Effector memory CD4-positive, alpha-beta T cell (primary cell): ENCODE data around the gene LACTB.

Source experiments
- DNase-seq, 3 donors: peaks; one replicate each; pipeline ENCODE4 v3.0.0-alpha.2; 2020
- H3K27ac ChIP-seq: 2 replicates; pipeline ENCODE4 v1.7.0; 2013; ENCODE audit warnings: mild to moderate bottlenecking, low read length, moderate library complexity; ENCODE audit not compliant: insufficient read depth, poor library complexity, severe bottlenecking
- H3K27me3 ChIP-seq: replicated peaks from 2 replicates; pipeline ENCODE4 v1.7.0; 2013; ENCODE audit warnings: mild to moderate bottlenecking, low read length; ENCODE audit not compliant: insufficient read depth, control insufficient read depth, poor library complexity, severe bottlenecking
- H3K36me3 ChIP-seq: 2 replicates; pipeline ENCODE4 v1.7.0; 2013; ENCODE audit warnings: mild to moderate bottlenecking, low read length, moderate library complexity; ENCODE audit not compliant: control insufficient read depth, insufficient read depth
- H3K4me1 ChIP-seq: 2 replicates; pipeline ENCODE4 v1.7.0; 2013; ENCODE audit warnings: low read length, mild to moderate bottlenecking; ENCODE audit not compliant: control insufficient read depth, insufficient read depth, poor library complexity, severe bottlenecking
- H3K4me3 ChIP-seq: 2 replicates; pipeline ENCODE4 v1.7.0; 2013; ENCODE audit warnings: low read length, low read depth, mild to moderate bottlenecking; ENCODE audit not compliant: insufficient read depth, poor library complexity, severe bottlenecking
- H3K9me3 ChIP-seq: 2 replicates; pipeline ENCODE4 v1.7.0; 2013; ENCODE audit warnings: mild to moderate bottlenecking, low read length, moderate library complexity; ENCODE audit not compliant: control insufficient read depth

LACTB gene

GRCh38 chr15:63079947-63080626 lies 41.6 kb upstream of the LACTB start:
- Histone ChIP-seq H3K4me3 (no peak overlapping the region), H3K36me3 (no peaks in the 10 kb centered on the region), H3K27ac (no peak overlapping the region), H3K27me3 (no peaks in the 10 kb centered on the region), H3K4me1 (no peaks in the 10 kb centered on the region), H3K9me3 (no peaks in the 10 kb centered on the region)
- DNase-seq: no peak

- H3K27me3 ChIP-seq: no peaks in the 10 kb centered on the region
- DNase-seq: no peak
- no peaks in the 10 kb centered on the region for H3K9me3 ChIP-seq
- no peaks in the 10 kb centered on the region for H3K4me1 ChIP-seq
- no peak overlapping the region for H3K4me3 ChIP-seq
- H3K36me3 ChIP-seq: no peaks in the 10 kb centered on the region
- no peak overlapping the region for H3K27ac ChIP-seq
These were observed 40.9 kb upstream of the LACTB start for GRCh38 chr15:63080634-63081250.

- no peak overlapping the region for H3K27ac ChIP-seq
- no peak overlapping the region for H3K4me3 ChIP-seq
- H3K27me3 ChIP-seq: no peaks in the 10 kb centered on the region
- H3K36me3 ChIP-seq: no peaks in the 10 kb centered on the region
- no peaks in the 10 kb centered on the region for H3K4me1 ChIP-seq
- no peak for DNase-seq
- no peaks in the 10 kb centered on the region for H3K9me3 ChIP-seq
These were observed 39.3 kb upstream of the LACTB start for GRCh38 chr15:63082366-63082765.

GRCh38 chr15:63083044-63083443 lies 38.6 kb upstream of the LACTB start:
- no peaks in the 10 kb centered on the region for H3K4me1 ChIP-seq
- H3K27me3 ChIP-seq: no peaks in the 10 kb centered on the region
- no peak overlapping the region for H3K27ac ChIP-seq

GRCh38 chr15:63083541-63083940 lies 38.1 kb upstream of the LACTB start:
- H3K27ac ChIP-seq: no peak overlapping the region
- no peak for DNase-seq
- H3K4me1 ChIP-seq: no peaks in the 10 kb centered on the region
- no peaks in the 10 kb centered on the region for H3K27me3 ChIP-seq
- H3K9me3 ChIP-seq: no peaks in the 10 kb centered on the region
- no peak overlapping the region for H3K4me3 ChIP-seq
- no peaks in the 10 kb centered on the region for H3K36me3 ChIP-seq

More at GRCh38 chr15:63083044-63083443, 38.6 kb upstream of the LACTB start:
- no peaks in the 10 kb centered on the region for H3K9me3 ChIP-seq
- DNase-seq: no peak
- H3K4me3 ChIP-seq: no peak overlapping the region
- H3K36me3 ChIP-seq: no peaks in the 10 kb centered on the region

GRCh38 chr15:63084806-63085205 lies 36.9 kb upstream of the LACTB start:
- Histone ChIP-seq H3K9me3 (no peaks in the 10 kb centered on the region), H3K4me3 (no peak overlapping the region), H3K36me3 (no peaks in the 10 kb centered on the region), H3K4me1 (no peaks in the 10 kb centered on the region), H3K27me3 (no peaks in the 10 kb centered on the region), H3K27ac (no peak overlapping the region)
- DNase-seq: no peak

GRCh38 chr15:63085289-63085688 lies 36.4 kb upstream of the LACTB start:
- no peaks in the 10 kb centered on the region for H3K9me3 ChIP-seq
- no peak overlapping the region for H3K27ac ChIP-seq
- H3K4me1 ChIP-seq: no peaks in the 10 kb centered on the region
- no peak overlapping the region for H3K4me3 ChIP-seq
- no peak for DNase-seq
- no peaks in the 10 kb centered on the region for H3K36me3 ChIP-seq
- H3K27me3 ChIP-seq: no peaks in the 10 kb centered on the region

- Histone ChIP-seq H3K4me1 (no peaks in the 10 kb centered on the region), H3K27me3 (no peaks in the 10 kb centered on the region), H3K9me3 (no peaks in the 10 kb centered on the region), H3K4me3 (no peak overlapping the region), H3K36me3 (no peaks in the 10 kb centered on the region), H3K27ac (no peak overlapping the region)
- DNase-seq: no peak
These were observed 35.4 kb upstream of the LACTB start for GRCh38 chr15:63086271-63086670.

GRCh38 chr15:63086947-63087346 lies 34.7 kb upstream of the LACTB start:
- no peak for DNase-seq
- Histone ChIP-seq H3K27ac (no peak overlapping the region), H3K4me3 (no peak overlapping the region), H3K27me3 (no peaks in the 10 kb centered on the region), H3K4me1 (no peaks in the 10 kb centered on the region), H3K36me3 (no peaks in the 10 kb centered on the region), H3K9me3 (no peaks in the 10 kb centered on the region)

- no peak overlapping the region for H3K4me3 ChIP-seq
- no peaks in the 10 kb centered on the region for H3K9me3 ChIP-seq
- H3K36me3 ChIP-seq: no peaks in the 10 kb centered on the region
- no peaks in the 10 kb centered on the region for H3K4me1 ChIP-seq
- DNase-seq: no peak
- H3K27me3 ChIP-seq: no peaks in the 10 kb centered on the region
- H3K27ac ChIP-seq: no peak overlapping the region
These were observed 33.0 kb upstream of the LACTB start for GRCh38 chr15:63088533-63089245.
